Right atrium auricular region (tissue), 2 donors: Measurements from ENCODE around the gene FOXO3. TPM values are rescaled to one million over a fixed set of nuclear protein-coding genes. Genes with fewer than 3 reads are reported as not detected.
"Not testable (repeated sequence)": the region's sequence is repeated elsewhere in the genome, so short reads cannot be mapped to it uniquely, and the experiment has no call there.

Experiments
- DNase-seq: peaks from one replicate; pipeline ENCODE4 v3.0.0-alpha.2; 2019; ENCODE audit warnings: low spot score
- H3K27ac ChIP-seq, 2 donors: fragments of 200-600 bp; sonication (generic); 1 replicate in 1 of 2; 2 replicates in 1 of 2; pipeline ENCODE4 v1.5.1; 2016 to 2019
- H3K27me3 ChIP-seq, 2 donors: fragments of 200-600 bp; sonication (generic); one replicate each; pipeline versions ENCODE4 v1.5.1 to v1.6.0; 2017 to 2019
- H3K36me3 ChIP-seq: fragments of 200-600 bp; sonication (generic); one replicate; pipeline ENCODE4 v1.5.1; 2016
- H3K4me1 ChIP-seq, 2 donors: fragments of 200-600 bp; sonication (generic); one replicate each; pipeline versions ENCODE4 v1.5.1 to v1.6.0; 2017 to 2019
- H3K4me3 ChIP-seq, 2 donors: fragments of 200-600 bp; sonication (generic); 1 replicate in 1 of 2; 2 replicates in 1 of 2; pipeline ENCODE4 v1.5.1; 2017 to 2019; ENCODE audit warnings: mild to moderate bottlenecking in 1 of 2, moderate library complexity in 1 of 2
- H3K9me3 ChIP-seq, 2 donors: fragments of 200-600 bp; sonication (generic); one replicate each; pipeline ENCODE4 v1.5.1; 2019
- CTCF ChIP-seq, 2 donors: fragments of 200-600 bp; sonication (generic); IDR thresholded peaks; one replicate each; pipeline ENCODE4 v1.5.1; 2019; ENCODE audit warnings: antibody characterized with exemption in 2 of 2
- total RNA-seq, 2 donors: library from RNA; depleted of rRNA; stranded (reverse); fragments of >200 nt; gene quantifications; one replicate each; pipeline ENCODE4 v1.1.0, GENCODE V29; 2016

Gene FOXO3
- total RNA-seq, 2 donors from 2014 or later, result 54.5 to 60.9 TPM

GRCh38 chr6:108558372-108559096 is 2.2 kb upstream of the FOXO3 start:
- H3K9me3 ChIP-seq, result no peaks in the 10 kb centered on the region
- peak; percentile 99 for DNase-seq
- H3K27ac ChIP-seq, result peak overlapping the region; percentile 99 to 100
- no peaks in the 10 kb centered on the region for H3K27me3 ChIP-seq
- peak overlapping the region; percentile 81 to 85 for H3K4me3 ChIP-seq
- H3K4me1 ChIP-seq, result peaks cover 0 to 27% of the 10 kb centered on the region in 2 donors
- peaks cover 7% of the 10 kb centered on the region for H3K36me3 ChIP-seq
- no peak for TF ChIP-seq CTCF (IDR thresholded peaks at IDR 0.05)

DNA sequence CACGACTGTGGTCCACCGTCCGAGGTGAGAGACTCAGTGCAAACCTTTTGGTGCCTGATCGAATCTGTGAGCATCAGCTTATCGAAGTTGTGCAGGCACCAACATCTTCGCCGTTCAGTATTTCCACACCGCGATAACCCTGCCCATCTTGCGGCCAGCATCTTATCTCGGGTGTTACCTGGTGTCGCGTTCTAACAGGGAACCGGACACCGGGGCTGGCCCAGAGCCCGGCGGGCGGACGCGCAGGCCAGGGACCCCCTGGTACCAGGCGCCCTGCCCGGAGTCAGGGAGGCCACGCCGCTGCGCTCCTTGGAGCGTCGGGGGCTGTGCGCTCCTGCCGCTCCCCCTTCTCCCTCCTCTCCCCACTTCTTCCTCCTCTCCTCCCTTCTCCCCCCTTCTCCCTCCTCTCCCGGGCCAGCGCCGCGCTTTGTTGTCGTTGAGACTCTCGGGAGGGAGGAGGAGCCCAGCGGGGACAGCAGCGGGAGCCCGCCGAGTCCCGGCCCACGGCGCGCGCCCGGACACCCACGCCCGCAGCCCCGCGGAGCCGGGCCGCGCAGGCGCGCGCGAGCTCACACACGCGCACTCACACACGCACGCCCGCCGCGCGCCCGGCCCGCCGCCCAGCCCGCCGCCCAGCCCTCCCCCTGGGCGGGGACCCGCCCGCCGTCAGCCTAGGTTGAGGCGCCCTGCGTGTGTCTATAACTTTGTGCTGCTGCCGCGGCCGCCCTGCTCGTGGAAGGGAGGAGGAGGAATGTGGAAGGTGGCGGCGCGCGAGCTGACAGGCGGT is 1.4 kb upstream of the FOXO3 start:
- H3K4me1 ChIP-seq, result peaks cover 0 to 35% of the 10 kb centered on the region in 2 donors
- H3K4me3 ChIP-seq, result peak overlapping the region; percentile 81 to 85
- peaks cover 7% of the 10 kb centered on the region for H3K36me3 ChIP-seq
- H3K27ac ChIP-seq, result peak overlapping the region; percentile 99 to 100
- peak; percentile 94 for DNase-seq
- TF ChIP-seq CTCF (IDR thresholded peaks at IDR 0.05), result no peak
- H3K27me3 ChIP-seq, result no peaks in the 10 kb centered on the region
- no peaks in the 10 kb centered on the region for H3K9me3 ChIP-seq

GRCh38 chr6:108559884-108560462 is 744 bp upstream of the FOXO3 start:
- H3K36me3 ChIP-seq, result peaks cover 7% of the 10 kb centered on the region
- H3K9me3 ChIP-seq, result no peaks in the 10 kb centered on the region
- no peaks in the 10 kb centered on the region for H3K27me3 ChIP-seq
- DNase-seq, result peak; percentile 73
- H3K4me1 ChIP-seq, result peaks cover 0 to 42% of the 10 kb centered on the region in 2 donors
- peak overlapping the region; percentile 81 to 85 for H3K4me3 ChIP-seq
- H3K27ac ChIP-seq, result peak overlapping the region; percentile 99 to 100
- TF ChIP-seq CTCF (IDR thresholded peaks at IDR 0.05), result no peak

DNA sequence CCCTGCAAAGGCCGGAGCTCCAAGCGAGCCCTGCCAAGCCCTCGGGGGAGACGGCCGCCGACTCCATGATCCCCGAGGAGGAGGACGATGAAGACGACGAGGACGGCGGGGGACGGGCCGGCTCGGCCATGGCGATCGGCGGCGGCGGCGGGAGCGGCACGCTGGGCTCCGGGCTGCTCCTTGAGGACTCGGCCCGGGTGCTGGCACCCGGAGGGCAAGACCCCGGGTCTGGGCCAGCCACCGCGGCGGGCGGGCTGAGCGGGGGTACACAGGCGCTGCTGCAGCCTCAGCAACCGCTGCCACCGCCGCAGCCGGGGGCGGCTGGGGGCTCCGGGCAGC is 561 bp downstream of the FOXO3 start:
- H3K9me3 ChIP-seq, H3K27me3 ChIP-seq, H3K36me3 ChIP-seq, DNase-seq: not testable (repeated sequence)
- peaks cover 0 to 48% of the 10 kb centered on the region in 2 donors for H3K4me1 ChIP-seq
- H3K27ac ChIP-seq, result peak overlapping the region; percentile 99 to 100
- peak overlapping the region; percentile 81 to 85 for H3K4me3 ChIP-seq

- DNase-seq, result no peak
- Histone ChIP-seq H3K4me3 (peak overlapping the region; percentile 81 to 85), H3K36me3 (peaks cover 10% of the 10 kb centered on the region), H3K4me1 (peaks cover 0 to 48% of the 10 kb centered on the region in 2 donors), H3K27me3 (no peaks in the 10 kb centered on the region), H3K27ac (peak overlapping the region; percentile 99 to 100), H3K9me3 (no peaks in the 10 kb centered on the region)
- TF ChIP-seq CTCF (IDR thresholded peaks at IDR 0.05), result no peak
Measured at GRCh38 chr6:108561742-108562502, 1.2 kb downstream of the FOXO3 start.
